PC-3 (cell line): ENCODE measurements around the gene PELO. TPM values are rescaled to one million over a fixed set of nuclear protein-coding genes. Genes with fewer than 3 reads are reported as not detected.

ENCODE experiments used
- ATAC-seq: fragments of 200-7000 bp; cut with Tn5 transposase; 2 replicates; pipeline ENCODE4 v1.9.1; 2020; ENCODE audit warnings: mild to moderate bottlenecking, moderate library complexity
- BruUV-seq: library from RNA; stranded (reverse); fragments of 400-500 nt; replicated peaks from 2 replicates; lab custom pipeline; 2021; lab: Mats Ljungman, UMichigan
- CTCF ChIA-PET: fragments of 300-600 bp; sonication (Branson Sonifier 250); formaldehyde crosslinking; loops from one replicate; lab custom pipeline; 2022; ENCODE audit warnings: antibody characterized with exemption; lab: Charles Lee
- POLR2A ChIA-PET: fragments of 300-600 bp; sonication (Branson Sonifier 250); formaldehyde crosslinking; loops from one replicate; lab custom pipeline; 2022; ENCODE audit warnings: antibody characterized with exemption; ENCODE audit not compliant: unreplicated experiment; lab: Charles Lee
- DNase-seq: peaks from one replicate; pipeline ENCODE4 v3.0.0-alpha.2; 2015
- H2AFZ ChIP-seq: fragments of 300-600 bp; sonication (generic); 2 replicates; pipeline ENCODE4 v1.6.0; 2016; ENCODE audit warnings: antibody characterized with exemption, low read length
- H3F3A ChIP-seq: fragments of 300-600 bp; sonication (generic); one replicate; pipeline ENCODE4 v1.6.0; 2017; ENCODE audit warnings: antibody characterized with exemption, low read length, control low read depth, mild to moderate bottlenecking; ENCODE audit not compliant: unreplicated experiment
- H3K27ac ChIP-seq: fragments of 300-600 bp; sonication (generic); 2 replicates; pipeline ENCODE4 v1.5.1; 2016; ENCODE audit warnings: mild to moderate bottlenecking, low read length
- H3K27me3 ChIP-seq: fragments of 300-600 bp; sonication (generic); 2 replicates; pipeline ENCODE4 v1.6.1; 2016; ENCODE audit warnings: low read length, mixed read lengths
- H3K36me3 ChIP-seq: fragments of 300-600 bp; sonication (generic); 2 replicates; pipeline ENCODE4 v1.6.1; 2016; ENCODE audit warnings: low read depth, mixed run types, low read length, mixed read lengths
- H3K4me1 ChIP-seq: fragments of 300-600 bp; sonication (generic); 2 replicates; pipeline ENCODE4 v1.5.1; 2016; ENCODE audit warnings: low read length; ENCODE audit not compliant: insufficient read depth
- H3K4me2 ChIP-seq: fragments of 300-600 bp; sonication (generic); 2 replicates; pipeline ENCODE4 v1.6.0; 2016; ENCODE audit warnings: low read length
- H3K4me3 ChIP-seq: fragments of 300-600 bp; sonication (generic); 2 replicates; pipeline ENCODE4 v1.5.1; 2016; ENCODE audit warnings: mild to moderate bottlenecking, low read length, mixed read lengths
- H3K79me2 ChIP-seq: fragments of 300-600 bp; sonication (generic); 2 replicates; pipeline ENCODE4 v1.6.1; 2017; ENCODE audit warnings: low read length, mixed read lengths
- H3K9ac ChIP-seq: fragments of 300-600 bp; sonication (generic); 2 replicates; pipeline ENCODE4 v1.6.0; 2016; ENCODE audit warnings: mild to moderate bottlenecking, low read length
- H3K9me2 ChIP-seq: fragments of 300-600 bp; sonication (generic); replicated peaks from 2 replicates; pipeline ENCODE4 v1.6.1; 2016; ENCODE audit warnings: mixed run types, low read length, mixed read lengths
- H3K9me3 ChIP-seq: fragments of 300-600 bp; sonication (generic); 2 replicates; pipeline ENCODE4 v1.6.1; 2016; ENCODE audit warnings: low read length, mixed read lengths
- H4K20me1 ChIP-seq: fragments of 300-600 bp; sonication (generic); 2 replicates; pipeline ENCODE4 v1.6.1; 2016; ENCODE audit warnings: low read length, mixed read lengths
- CTCF ChIP-seq: fragments of 300-600 bp; sonication (generic); conservative IDR thresholded peaks from 2 replicates; pipeline ENCODE4 v1.5.1; 2017; ENCODE audit warnings: antibody characterized with exemption, low read depth, mild to moderate bottlenecking, low read length
- EZH2 ChIP-seq: fragments of 300-600 bp; sonication (generic); IDR thresholded peaks from one replicate; pipeline ENCODE4 v1.6.1; 2017; ENCODE audit warnings: antibody characterized with exemption, mild to moderate bottlenecking, low read length; ENCODE audit not compliant: unreplicated experiment
- EZH2phosphoT487 ChIP-seq: fragments of 300-600 bp; sonication (generic); IDR thresholded peaks from 2 replicates; pipeline ENCODE4 v1.6.1; 2018; ENCODE audit warnings: mild to moderate bottlenecking, antibody characterized with exemption, low read length, borderline replicate concordance
- intact Hi-C: fragments of 100-400 bp; cut with micrococcal nuclease; formaldehyde crosslinking; loops from 2 replicates; pipeline ENCODE4 v1.9.0; 2023
- total RNA-seq: library from RNA; depleted of rRNA; stranded (reverse); fragments of >200 nt; gene quantifications from 2 replicates; pipeline ENCODE4 v1.2.3, GENCODE V29; 2014

PELO gene
- total RNA-seq, 1 experiment from 2014 or later: 45.3 TPM

DNA sequence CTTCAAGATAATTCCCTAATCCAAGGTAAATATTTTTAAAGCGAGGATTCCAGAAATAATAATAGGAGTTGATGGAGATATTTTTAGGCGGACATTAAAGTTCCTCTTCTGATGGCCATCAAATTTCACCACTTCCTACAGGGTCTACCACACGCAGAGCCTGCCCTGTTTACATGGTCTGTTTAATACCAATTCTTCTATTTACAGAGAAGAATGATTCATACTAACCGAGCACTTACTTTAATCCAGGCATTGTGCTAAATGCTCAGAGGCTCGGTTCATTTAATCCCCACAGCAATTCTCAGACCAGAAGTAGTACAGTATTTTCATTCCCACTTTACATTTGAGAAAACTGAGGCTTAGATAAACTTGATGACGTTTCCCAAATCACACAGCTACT, 3.0 kb upstream of the PELO start:
- Histone ChIP-seq H3F3A (peaks cover 4% of the 10 kb centered on the region), H3K4me1 (peaks cover 46% of the 10 kb centered on the region), H3K9ac (peak overlapping the region; percentile 58), H3K27me3 (no peaks in the 10 kb centered on the region), H3K36me3 (no peaks in the 10 kb centered on the region), H3K4me3 (no peak overlapping the region), H4K20me1 (0 out of 2 replicates have a peak, but pooled peaks cover 13% of the 10 kb centered on the region), H3K4me2 (peak overlapping the region; percentile 66), H2AFZ (no peak overlapping the region), H3K9me3 (no peaks in the 10 kb centered on the region), H3K27ac (peak overlapping the region; percentile 85), H3K79me2 (peaks cover 14% of the 10 kb centered on the region), H3K9me2 (no peaks in the 10 kb centered on the region)
- TF ChIP-seq EZH2: no peak
- TF ChIP-seq CTCF: no peak
- ATAC-seq (peak; percentile 47), DNase-seq (peak; percentile 77)
- CTCF ChIA-PET: no interaction called here
- POLR2A ChIA-PET: interaction anchor here (0.6 kb wide), 1 partner anchor 57 kb away, joined by 3 read pairs; no protein-coding TSS in a partner anchor
- BruUV-seq: no TSS peak
- intact Hi-C loops: loop anchor here (5.0 to 10.0 kb wide), 4 partner anchors 77 to 310 kb away; partner anchors contain the start of gene ITGA2

DNA sequence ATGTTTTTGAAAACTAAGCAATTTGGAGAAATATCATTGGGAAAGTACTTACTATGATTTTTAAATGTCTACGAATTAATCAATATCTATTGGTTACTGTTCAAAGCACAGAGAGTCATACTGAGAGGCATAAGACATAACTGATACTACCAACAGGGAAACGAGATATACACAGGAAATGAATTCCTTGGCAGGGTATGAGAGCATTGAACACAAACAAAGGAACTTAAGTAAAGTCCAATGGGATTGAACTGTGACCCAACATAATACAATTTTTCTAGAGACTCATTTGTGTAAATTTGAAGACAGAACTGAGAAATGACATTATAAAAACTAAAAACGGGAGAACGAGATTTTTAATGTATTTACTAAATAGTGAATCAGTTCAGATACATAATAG, 1.3 kb upstream of the PELO start:
- H3K79me2 ChIP-seq: peaks cover 25% of the 10 kb centered on the region
- peak; percentile 16 for ATAC-seq
- H3K27me3 ChIP-seq: no peaks in the 10 kb centered on the region
- peak; percentile 47 for DNase-seq
- intact Hi-C loops: loop anchor here (5.0 to 10.0 kb wide), 4 partner anchors 79 to 308 kb away; partner anchors contain the start of gene ITGA2
- BruUV-seq: no TSS peak
- no peaks in the 10 kb centered on the region for H3K9me2 ChIP-seq
- peaks cover 50% of the 10 kb centered on the region for H3K4me1 ChIP-seq
- TF ChIP-seq EZH2phosphoT487 (no peak), CTCF (no peak), EZH2 (no peak)
- H3K9ac ChIP-seq: peak overlapping the region; percentile 90; the same call in 1 of the 2 replicates
- no peak overlapping the region for H3K4me3 ChIP-seq
- H3K27ac ChIP-seq: peak overlapping the region; percentile 85
- H3K9me3 ChIP-seq: no peaks in the 10 kb centered on the region
- H3F3A ChIP-seq: peaks cover 4% of the 10 kb centered on the region
- ChIA-PET CTCF (interaction anchor here (2.2 kb wide), 1 partner anchor 129 kb away, joined by 8 read pairs; no protein-coding TSS in a partner anchor), POLR2A (interaction anchor here (0.6 kb wide), 1 partner anchor 129 kb away, joined by 3 read pairs; no protein-coding TSS in a partner anchor)
- peaks cover 20% of the 10 kb centered on the region; the same call in 1 of the 2 replicates for H4K20me1 ChIP-seq
- peak overlapping the region; percentile 90 for H3K4me2 ChIP-seq
- no peak overlapping the region for H2AFZ ChIP-seq
- no peaks in the 10 kb centered on the region for H3K36me3 ChIP-seq
